GM19023 (cell line): ENCODE measurements around the gene SRSF2.
"Not testable (repeated sequence)": the region's sequence is repeated elsewhere in the genome, so short reads cannot be mapped to it uniquely, and the experiment has no call there.

Experiments used
- ATAC-seq: cut with Tn5 transposase; IDR thresholded peaks from one replicate; pipeline ENCODE4 v1.9.1; 2021; ENCODE audit warnings: mild to moderate bottlenecking, moderate library complexity; ENCODE audit not compliant: unreplicated experiment

SRSF2 gene, protein sequence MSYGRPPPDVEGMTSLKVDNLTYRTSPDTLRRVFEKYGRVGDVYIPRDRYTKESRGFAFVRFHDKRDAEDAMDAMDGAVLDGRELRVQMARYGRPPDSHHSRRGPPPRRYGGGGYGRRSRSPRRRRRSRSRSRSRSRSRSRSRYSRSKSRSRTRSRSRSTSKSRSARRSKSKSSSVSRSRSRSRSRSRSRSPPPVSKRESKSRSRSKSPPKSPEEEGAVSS

DNA sequence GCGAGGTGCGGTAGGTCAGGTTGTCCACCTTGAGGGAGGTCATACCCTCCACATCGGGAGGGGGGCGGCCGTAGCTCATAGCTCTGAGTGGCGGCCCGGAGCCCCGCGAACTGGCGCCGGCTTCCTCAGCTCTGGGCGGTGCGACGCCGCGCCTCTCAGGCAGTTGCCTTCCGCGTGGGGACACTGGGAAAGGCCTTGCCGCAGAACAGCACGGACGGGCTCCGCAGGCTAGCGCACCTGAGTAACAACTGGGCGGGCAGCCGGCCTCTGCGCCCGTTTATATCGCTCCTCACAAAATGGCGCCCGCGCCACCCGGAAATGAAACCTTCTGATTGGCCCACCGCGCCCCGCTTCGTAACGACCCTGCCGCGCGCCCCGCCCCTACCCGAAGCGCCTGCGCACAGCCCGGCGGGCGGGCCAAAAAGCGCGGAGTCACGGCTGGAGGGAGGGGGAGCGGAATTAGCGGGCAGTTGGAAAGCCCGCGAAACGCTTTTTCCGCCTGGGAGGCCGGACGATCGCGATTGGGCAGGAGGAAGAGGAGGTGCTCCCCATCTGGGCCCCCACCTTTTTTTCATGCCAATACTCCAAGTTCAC is at the start of gene SRSF2:
TSS of gene SRSF2 (minus strand) at position 250 of the 594 bp plus-strand sequence. CDS start at position 79, 171 bp downstream.
- ATAC-seq: peak; percentile 66

DNA sequence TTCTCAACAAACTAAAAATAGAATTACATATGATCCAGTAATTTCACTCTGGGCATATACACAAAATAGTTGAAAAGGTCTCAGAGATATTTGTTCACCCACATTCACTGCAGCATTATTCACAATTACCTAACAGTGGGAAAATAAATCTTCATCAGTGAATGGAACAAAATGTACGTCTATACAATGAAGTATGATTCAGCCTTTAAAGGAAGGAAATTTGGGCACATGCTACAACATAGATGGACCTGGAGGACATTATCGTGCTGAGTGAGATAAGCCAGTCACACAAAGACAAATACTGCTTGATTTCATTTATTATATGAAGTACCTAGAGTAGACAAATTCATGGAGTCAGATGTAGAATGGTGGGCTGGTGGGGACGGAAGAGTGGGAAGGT is 47.8 kb upstream of the SRSF2 start:
- ATAC-seq: no peak

DNA sequence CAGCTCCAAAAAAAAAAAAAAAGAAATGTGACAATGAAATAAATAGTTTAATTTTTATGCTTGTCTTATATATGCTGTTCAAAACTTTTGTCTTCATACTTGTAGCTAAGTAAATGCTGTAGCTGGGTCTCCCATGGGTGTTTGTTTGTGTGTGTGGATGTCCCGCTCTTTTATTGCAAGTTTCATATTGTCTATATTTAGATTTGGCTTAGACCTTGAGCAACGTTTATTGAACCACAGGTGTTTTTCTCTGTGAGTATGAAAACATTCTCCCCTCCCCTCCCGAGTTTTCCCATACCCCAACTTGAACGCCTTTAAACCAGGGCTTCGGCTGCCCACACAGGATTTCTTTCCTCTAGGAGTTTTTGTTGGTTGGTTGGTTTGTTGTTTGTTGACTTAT is 46.0 kb upstream of the SRSF2 start:
- ATAC-seq: no peak

GRCh38 chr17:76781056-76781982 is 44.2 kb upstream of the SRSF2 start:
- no peak for ATAC-seq

- no peak for ATAC-seq
These were observed 38.0 kb upstream of the SRSF2 start for GRCh38 chr17:76775021-76775600.

DNA sequence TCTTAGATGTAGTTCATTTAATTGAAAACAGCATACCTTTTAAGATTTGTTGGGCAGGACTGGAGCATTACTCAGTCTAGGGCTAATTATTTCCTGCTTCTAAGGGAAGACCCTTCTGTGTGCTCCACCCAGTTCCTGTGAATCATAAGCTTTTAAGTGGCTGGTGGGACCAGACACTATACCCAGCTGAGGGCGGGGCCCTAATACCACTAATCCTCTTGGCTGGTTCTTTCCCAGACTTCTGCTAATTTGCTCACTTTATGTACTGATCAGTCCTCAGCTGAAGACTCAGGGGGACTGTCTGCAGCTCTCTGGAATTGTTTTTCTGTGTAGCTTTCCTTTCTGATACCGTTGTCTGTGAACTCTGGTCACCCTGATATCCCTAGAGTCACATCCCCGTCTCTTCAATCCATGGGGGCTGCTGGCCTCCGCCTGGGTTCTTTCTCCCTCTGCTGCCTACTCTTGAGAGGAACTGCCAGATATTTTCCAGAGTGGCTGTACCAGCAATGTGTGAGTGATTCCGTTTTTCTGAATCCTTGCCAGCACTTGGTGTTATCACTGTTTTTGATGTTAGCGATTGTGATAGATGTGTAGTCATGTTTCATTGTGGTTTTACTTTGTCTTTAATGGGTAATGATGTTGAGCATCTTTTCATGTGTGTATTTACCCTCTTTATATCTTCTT is 35.9 kb upstream of the SRSF2 start:
- no peak for ATAC-seq

- no peak for ATAC-seq
These were observed 21.4 kb upstream of the SRSF2 start for GRCh38 chr17:76758570-76758969.

GRCh38 chr17:76757256-76757655 is 20.1 kb upstream of the SRSF2 start:
- ATAC-seq: no peak

DNA sequence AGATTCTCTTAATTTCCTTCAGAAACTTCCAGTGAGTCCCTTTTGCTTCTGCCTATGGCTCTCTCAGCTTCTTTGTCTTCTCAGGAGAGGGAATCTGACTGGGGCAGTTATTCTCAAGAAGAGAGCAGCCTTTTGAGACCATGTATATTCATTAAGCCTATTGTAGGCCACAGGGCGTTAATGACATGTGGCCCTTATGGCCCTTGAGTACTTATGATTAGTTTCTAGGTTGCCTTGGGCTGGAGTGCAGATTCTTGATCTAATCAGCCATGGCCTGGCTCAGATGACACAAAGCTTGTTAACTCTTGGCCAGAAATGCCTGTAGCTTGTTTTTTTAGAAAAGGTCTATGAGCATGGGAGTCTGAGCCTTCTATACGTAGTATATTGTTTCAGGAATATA is 18.2 kb upstream of the SRSF2 start:
- ATAC-seq: no peak

- no peak for ATAC-seq
These were observed 16.2 kb upstream of the SRSF2 start for GRCh38 chr17:76753061-76753961.

DNA sequence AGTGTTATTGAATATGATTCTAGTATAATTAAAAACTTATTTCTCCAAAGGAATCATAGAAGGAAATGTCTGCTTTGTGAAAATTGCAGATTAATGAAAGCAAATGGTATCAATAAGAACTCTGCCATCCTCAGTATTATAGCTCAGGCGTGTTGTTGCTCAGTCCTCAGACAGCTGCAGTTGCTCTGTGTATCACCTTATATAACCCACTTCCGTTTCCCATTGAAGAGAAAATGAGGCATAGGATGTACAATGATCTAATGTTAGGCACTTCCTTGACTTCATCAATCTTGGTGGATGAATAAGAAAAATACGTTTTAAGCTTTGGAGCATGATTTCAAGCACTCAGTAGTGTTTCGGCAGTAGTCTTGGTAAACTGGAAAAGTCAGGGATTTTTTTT is 14.9 kb upstream of the SRSF2 start:
- no peak for ATAC-seq

- ATAC-seq: no peak
These were observed 14.4 kb upstream of the SRSF2 start for GRCh38 chr17:76751416-76751993.

- no peak for ATAC-seq
These were observed 11.5 kb upstream of the SRSF2 start for GRCh38 chr17:76748657-76749056.

DNA sequence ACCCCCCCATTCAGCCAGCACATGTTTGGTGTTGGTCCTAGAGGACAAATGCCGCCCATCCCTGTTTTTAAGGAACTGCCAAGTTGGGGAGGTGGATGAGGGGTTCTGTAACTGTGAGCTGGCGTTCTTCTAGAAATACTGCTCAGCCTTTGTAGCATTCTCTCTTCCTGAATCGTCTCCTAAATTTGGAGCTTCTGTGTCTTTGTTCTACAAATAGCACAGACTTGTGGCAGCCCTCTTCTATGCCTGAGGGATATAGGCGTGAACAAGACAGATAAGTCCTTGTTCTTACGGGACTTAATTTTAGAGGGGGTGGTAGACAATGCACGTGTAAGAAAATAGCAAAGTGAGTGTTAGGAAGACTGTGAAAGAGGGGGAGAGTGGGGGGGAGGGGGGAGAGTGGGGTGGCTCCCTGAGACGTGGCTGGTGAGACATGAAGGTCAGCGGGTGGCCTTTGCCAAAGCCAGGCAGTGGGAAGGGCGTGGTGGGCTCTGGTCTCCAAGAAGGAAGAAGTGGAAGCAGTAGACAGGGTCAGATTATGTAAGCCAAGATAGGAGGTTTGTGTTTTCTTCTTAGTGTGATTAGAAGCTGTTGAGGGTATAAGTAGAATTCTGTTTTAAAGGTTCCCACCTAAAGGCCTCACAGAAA is 10.7 kb upstream of the SRSF2 start:
- ATAC-seq: no peak

GRCh38 chr17:76745785-76746184 is 8.7 kb upstream of the SRSF2 start:
- not testable (repeated sequence) for ATAC-seq

DNA sequence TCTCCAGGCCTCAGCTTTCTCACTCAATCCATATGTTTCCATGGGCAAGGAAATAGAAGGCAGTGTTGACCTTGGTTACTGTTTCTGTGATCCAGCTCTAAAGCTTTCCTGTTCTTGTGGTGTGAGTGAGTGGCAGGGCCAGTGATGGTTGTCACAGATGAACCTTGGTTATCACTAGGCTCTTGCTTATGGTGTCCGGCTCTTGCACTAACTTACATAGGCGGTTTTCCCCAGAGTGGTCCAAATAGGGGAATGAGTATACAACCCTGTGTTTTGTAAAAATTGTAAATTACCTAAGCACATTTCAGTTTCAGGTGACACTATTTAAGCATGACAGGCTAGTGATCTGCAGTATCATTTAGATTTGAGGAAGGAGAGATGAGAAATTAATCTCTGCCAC is 7.6 kb upstream of the SRSF2 start:
- ATAC-seq: no peak

GRCh38 chr17:76742958-76743357 is 5.8 kb upstream of the SRSF2 start:
- no peak for ATAC-seq

- no peak for ATAC-seq
These were observed 3.4 kb upstream of the SRSF2 start for GRCh38 chr17:76740329-76741118.
